Measurements from ENCODE around the gene APC.

- TF ChIP-seq CTCF (IDR thresholded peaks at IDR 0.05; ENCODE audit: low read depth, low read length) (no peak), EZH2phosphoT487 (IDR thresholded peaks at IDR 0.05; ENCODE audit: low read depth) (no peak)
These were observed 86.0 kb downstream of the APC start for GRCh38 chr5:112823656-112824055.
